Measurements from ENCODE around the gene SAMD9. TPM values are rescaled to one million over a fixed set of nuclear protein-coding genes. Genes with fewer than 3 reads are reported as not detected.

SAMD9 gene
- total and polyA plus RNA-seq, 2 experiments from 2014 or later = 0.54 to 4.4 TPM

DNA sequence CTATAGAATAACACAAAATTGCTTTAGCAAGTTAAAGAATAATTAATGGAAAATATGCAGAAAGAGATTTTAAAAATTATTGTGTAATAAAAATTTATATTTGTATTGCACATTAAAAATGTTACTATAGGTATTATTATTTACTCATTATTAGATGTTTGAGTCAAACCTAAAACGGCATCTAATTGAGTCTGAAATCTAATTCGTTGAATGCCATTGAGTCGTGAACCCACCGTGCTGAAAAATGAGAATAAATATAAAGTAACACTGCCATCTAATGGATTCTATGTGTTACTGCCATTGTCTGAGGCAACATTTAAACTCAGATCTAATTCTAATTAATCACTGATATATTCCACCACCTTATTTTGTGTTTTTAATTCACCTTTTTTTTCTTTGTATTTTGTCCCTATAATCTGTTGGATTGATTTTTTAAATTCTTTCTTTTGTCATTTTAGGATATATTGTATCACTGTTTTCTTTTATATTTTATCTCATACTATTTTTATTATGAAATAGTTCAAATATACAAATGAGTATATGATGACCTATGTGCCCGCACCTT, 62.2 kb downstream of the SAMD9 start:
- Histone ChIP-seq H3K27me3 (no peaks in the 10 kb centered on the region), H3K4me1 (ENCODE audit: insufficient read depth) (no peaks in the 10 kb centered on the region), H2AFZ (no peak overlapping the region), H3K4me2 (no peak overlapping the region), H3K27ac (no peak overlapping the region), H3K9me3 (ENCODE audit: low read depth) (no peaks in the 10 kb centered on the region), H3K79me2 (no peaks in the 10 kb centered on the region), H4K20me1 (ENCODE audit: insufficient read depth, poor library complexity, severe bottlenecking) (no peaks in the 10 kb centered on the region), H3K9me2 (replicated peaks; ENCODE audit: insufficient read depth) (no peaks in the 10 kb centered on the region), H3K36me3 (replicated peaks; ENCODE audit: insufficient read depth, low read depth) (no peaks in the 10 kb centered on the region), H3K4me3 (no peak overlapping the region)
- peak; percentile 54 for DNase-seq (ENCODE audit: low spot score)
- WGBS (ENCODE audit: low lambda C conversion rate, missing lambda C conversion rate) = 7% methylated on average over 5 of the region's 5 CpGs
- no peak for TF ChIP-seq EZH2 (IDR thresholded peaks at IDR 0.05; ENCODE audit: borderline replicate concordance)
- TF ChIP-seq, protein P1, sequence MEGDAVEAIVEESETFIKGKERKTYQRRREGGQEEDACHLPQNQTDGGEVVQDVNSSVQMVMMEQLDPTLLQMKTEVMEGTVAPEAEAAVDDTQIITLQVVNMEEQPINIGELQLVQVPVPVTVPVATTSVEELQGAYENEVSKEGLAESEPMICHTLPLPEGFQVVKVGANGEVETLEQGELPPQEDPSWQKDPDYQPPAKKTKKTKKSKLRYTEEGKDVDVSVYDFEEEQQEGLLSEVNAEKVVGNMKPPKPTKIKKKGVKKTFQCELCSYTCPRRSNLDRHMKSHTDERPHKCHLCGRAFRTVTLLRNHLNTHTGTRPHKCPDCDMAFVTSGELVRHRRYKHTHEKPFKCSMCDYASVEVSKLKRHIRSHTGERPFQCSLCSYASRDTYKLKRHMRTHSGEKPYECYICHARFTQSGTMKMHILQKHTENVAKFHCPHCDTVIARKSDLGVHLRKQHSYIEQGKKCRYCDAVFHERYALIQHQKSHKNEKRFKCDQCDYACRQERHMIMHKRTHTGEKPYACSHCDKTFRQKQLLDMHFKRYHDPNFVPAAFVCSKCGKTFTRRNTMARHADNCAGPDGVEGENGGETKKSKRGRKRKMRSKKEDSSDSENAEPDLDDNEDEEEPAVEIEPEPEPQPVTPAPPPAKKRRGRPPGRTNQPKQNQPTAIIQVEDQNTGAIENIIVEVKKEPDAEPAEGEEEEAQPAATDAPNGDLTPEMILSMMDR (IDR thresholded peaks at IDR 0.05; ENCODE audit: poor library complexity) = peak; percentile 88

DNA sequence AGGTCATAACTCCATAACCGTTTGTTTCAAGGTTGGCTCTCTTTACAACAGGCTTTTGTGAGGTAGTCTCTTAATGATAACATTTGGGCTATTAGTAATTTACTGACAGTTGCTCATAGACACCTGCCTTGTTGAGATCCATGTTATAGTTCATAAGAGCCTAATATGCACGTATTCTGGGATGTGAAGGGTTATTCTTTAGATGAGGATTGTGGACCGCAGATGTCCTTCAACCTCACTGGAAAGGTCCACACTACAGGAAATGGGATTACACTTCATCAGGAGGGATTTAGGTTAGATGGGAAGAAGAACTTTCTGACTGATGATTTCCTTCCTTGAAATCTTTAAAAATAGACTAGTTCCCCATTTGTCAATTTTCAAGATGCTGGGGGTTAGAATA, 62.8 kb downstream of the SAMD9 start:
- 71% methylated on average over 3 of the region's 3 CpGs for WGBS (ENCODE audit: low lambda C conversion rate, missing lambda C conversion rate)

DNA sequence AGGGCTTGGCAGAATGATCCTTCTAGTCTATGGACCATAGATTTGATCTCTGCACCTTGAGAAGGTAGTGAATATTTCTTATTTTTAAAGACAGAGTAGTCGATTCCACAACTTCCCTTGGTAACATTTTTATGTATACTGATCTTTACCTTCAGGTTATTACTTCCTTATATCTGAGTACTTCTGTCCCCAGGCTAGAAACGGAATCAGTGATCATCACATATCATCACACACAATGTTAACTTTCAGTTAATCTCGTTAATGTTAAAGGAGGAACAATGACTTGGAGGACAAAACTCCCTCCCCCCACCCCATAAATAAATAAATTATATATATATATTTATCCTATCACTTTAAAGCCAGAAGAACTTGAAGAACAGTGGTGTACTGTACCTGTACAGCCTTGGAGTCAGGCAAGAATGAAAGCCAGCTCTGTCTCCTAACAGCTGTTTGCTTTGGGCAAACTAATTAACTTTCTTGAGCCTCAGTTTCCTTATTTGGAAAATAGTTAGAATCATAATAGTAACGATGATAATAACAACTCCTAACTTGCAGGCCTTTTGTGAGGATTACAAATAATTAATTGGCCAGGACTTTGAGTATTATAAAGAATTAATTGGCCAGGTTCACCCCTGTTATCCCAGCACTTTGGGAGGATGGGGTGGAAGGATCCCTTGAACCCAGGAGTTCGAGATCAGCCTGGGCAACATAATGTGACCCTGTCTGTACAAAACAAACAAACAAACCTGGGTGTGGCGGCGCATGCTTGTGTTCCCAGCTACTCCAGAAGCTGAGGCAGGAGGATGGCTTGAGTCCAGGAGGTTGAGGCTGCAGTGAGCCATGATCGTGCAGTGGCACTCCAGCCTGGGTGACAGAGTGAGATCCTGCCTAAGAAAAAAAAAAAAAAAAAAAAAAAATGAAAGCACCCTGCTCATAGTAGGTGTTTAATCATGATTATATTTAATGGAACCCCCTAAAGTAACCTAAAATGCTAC, 63.5 kb downstream of the SAMD9 start:
- Histone ChIP-seq H3K9me2 (replicated peaks; ENCODE audit: insufficient read depth) (no peaks in the 10 kb centered on the region), H3K27me3 (no peaks in the 10 kb centered on the region), H3K4me1 (ENCODE audit: insufficient read depth) (no peaks in the 10 kb centered on the region), H3K36me3 (replicated peaks; ENCODE audit: insufficient read depth, low read depth) (no peaks in the 10 kb centered on the region), H3K4me2 (no peak overlapping the region), H4K20me1 (ENCODE audit: insufficient read depth, poor library complexity, severe bottlenecking) (no peaks in the 10 kb centered on the region), H3K4me3 (no peak overlapping the region), H2AFZ (no peak overlapping the region), H3K79me2 (no peaks in the 10 kb centered on the region), H3K9me3 (ENCODE audit: low read depth) (no peaks in the 10 kb centered on the region), H3K27ac (no peak overlapping the region)
- TF ChIP-seq, protein P1 (IDR thresholded peaks at IDR 0.05; ENCODE audit: poor library complexity) = no peak
- TF ChIP-seq EZH2 (IDR thresholded peaks at IDR 0.05; ENCODE audit: borderline replicate concordance) (no peak), EZH2phosphoT487 (IDR thresholded peaks at IDR 0.05; ENCODE audit: low read depth, severe bottlenecking, unreplicated experiment) (no peak)
- WGBS (ENCODE audit: low lambda C conversion rate, missing lambda C conversion rate) = 83% methylated on average over 8 of the region's 8 CpGs
- no peak for DNase-seq (ENCODE audit: low spot score)

More for the DNA sequence above, 62.8 kb downstream of the SAMD9 start:
- H3K4me3 ChIP-seq = no peak overlapping the region
- H3K36me3 ChIP-seq (replicated peaks; ENCODE audit: insufficient read depth, low read depth) = no peaks in the 10 kb centered on the region
- no peaks in the 10 kb centered on the region for H3K27me3 ChIP-seq
- H3K4me2 ChIP-seq = no peak overlapping the region
- TF ChIP-seq EZH2 (IDR thresholded peaks at IDR 0.05; ENCODE audit: borderline replicate concordance) = no peak
- TF ChIP-seq, protein P1 (IDR thresholded peaks at IDR 0.05; ENCODE audit: poor library complexity) = no peak
- TF ChIP-seq EZH2phosphoT487 (IDR thresholded peaks at IDR 0.05; ENCODE audit: low read depth, severe bottlenecking, unreplicated experiment) = no peak
- H3K9me3 ChIP-seq (ENCODE audit: low read depth) = no peaks in the 10 kb centered on the region
- no peaks in the 10 kb centered on the region for H3K79me2 ChIP-seq
- no peak overlapping the region for H2AFZ ChIP-seq
- no peak for DNase-seq (ENCODE audit: low spot score)
- no peak overlapping the region for H3K27ac ChIP-seq
- H3K9me2 ChIP-seq (replicated peaks; ENCODE audit: insufficient read depth) = no peaks in the 10 kb centered on the region
- no peaks in the 10 kb centered on the region for H4K20me1 ChIP-seq (ENCODE audit: insufficient read depth, poor library complexity, severe bottlenecking)
- H3K4me1 ChIP-seq (ENCODE audit: insufficient read depth) = no peaks in the 10 kb centered on the region

All from hepatocyte (in vitro differentiated cells).